ENCODE data around the gene TMEM147.

TMEM147 gene

DNA sequence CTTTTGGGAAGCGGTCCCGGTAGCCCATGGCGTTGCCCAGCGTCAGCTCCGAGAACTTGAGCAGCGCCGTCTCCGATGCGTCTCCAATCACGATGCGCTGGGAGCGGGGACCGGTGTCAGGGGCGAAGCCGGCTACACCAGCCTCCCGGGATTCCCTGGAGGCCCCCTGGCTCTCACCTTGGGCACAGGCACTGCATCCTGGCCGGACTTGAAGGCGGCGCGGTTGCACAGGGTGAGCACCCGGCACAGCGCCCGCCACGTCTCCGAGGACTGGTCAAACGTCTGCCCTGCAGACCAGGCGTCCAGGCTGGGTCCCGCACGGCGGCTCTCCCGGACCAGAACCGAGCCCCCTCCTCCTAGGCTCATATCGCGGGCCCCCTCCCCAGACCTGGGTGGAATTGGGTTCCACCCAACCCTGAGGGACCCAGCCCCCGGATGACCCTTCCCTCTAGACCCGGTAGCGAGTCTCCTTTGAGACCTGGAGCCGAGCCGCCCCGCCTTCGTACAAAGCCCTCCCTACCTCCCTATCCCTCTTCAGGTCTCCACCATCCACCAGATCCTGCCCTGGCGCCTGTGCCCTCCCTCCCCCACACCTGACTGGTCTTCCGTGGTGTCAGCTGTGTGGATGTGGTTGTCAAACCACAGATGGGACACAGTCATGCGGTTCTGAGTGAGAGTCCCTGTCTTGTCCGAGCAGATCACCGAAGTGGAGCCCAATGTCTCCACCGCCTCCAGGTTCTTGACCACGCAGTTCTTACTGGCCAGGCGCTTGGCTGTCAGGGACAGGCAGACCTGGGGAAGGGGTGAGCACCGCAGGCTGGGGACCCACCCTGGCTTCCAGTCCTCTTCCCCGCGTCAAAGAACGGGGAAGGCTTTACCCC is 13.2 kb downstream of the TMEM147 start:
- DNase-seq, result no peak
- Mint-ChIP-seq H3K27ac (no peak overlapping the region), H3K9me3 (no peaks in the 10 kb centered on the region), H3K36me3 (no peaks in the 10 kb centered on the region), H3K27me3 (peaks cover 81% of the 10 kb centered on the region), H3K4me1 (peaks cover 12% of the 10 kb centered on the region), H3K4me3 (no peak overlapping the region)
- CTCF ChIA-PET, result interaction anchor here (1.4 kb wide), 1 partner anchor 10 kb away, joined by 12 read pairs; no protein-coding TSS in a partner anchor

- Mint-ChIP-seq H3K9me3 (no peaks in the 10 kb centered on the region), H3K27me3 (peaks cover 84% of the 10 kb centered on the region), H3K4me1 (peaks cover 12% of the 10 kb centered on the region), H3K36me3 (no peaks in the 10 kb centered on the region), H3K27ac (no peak overlapping the region), H3K4me3 (no peak overlapping the region)
- CTCF ChIA-PET, result no interaction called here
- DNase-seq, result no peak
These were observed 13.8 kb downstream of the TMEM147 start for GRCh38 chr19:35559281-35559659.

DNA sequence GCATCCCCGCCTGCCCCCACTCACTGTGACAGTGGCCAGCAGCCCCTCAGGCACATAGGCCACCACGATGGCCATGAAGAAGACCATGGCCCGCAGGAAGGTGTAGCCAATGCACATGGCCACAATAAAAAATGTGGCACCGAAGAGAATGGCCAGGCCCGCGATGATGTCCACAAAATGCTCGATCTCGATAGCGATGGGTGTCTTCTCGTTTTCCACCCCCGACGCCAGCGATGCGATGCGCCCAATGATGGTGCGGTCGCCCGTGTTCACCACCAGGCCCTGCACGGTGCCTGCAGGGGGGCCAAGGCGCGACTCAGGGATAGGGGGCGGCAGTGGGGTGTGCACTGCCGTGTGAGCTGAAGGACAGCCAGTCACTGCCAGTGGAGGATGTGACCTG is 14.4 kb downstream of the TMEM147 start:
- CTCF ChIA-PET, result interaction anchor here (1.3 kb wide), 1 partner anchor 12 kb away, joined by 3 read pairs; no protein-coding TSS in a partner anchor
- Mint-ChIP-seq H3K27ac (no peak overlapping the region), H3K27me3 (peaks cover 86% of the 10 kb centered on the region), H3K36me3 (no peaks in the 10 kb centered on the region), H3K4me1 (peaks cover 12% of the 10 kb centered on the region), H3K4me3 (no peak overlapping the region), H3K9me3 (no peaks in the 10 kb centered on the region)
- DNase-seq, result no peak

- CTCF ChIA-PET, result interaction anchor here (1.3 kb wide), 1 partner anchor 12 kb away, joined by 3 read pairs; no protein-coding TSS in a partner anchor
- Mint-ChIP-seq H3K4me3 (no peak overlapping the region), H3K27me3 (peaks cover 88% of the 10 kb centered on the region), H3K36me3 (no peaks in the 10 kb centered on the region), H3K4me1 (peaks cover 12% of the 10 kb centered on the region), H3K27ac (no peak overlapping the region), H3K9me3 (no peaks in the 10 kb centered on the region)
- no peak for DNase-seq
These were observed 14.8 kb downstream of the TMEM147 start for GRCh38 chr19:35560271-35560670.

DNA sequence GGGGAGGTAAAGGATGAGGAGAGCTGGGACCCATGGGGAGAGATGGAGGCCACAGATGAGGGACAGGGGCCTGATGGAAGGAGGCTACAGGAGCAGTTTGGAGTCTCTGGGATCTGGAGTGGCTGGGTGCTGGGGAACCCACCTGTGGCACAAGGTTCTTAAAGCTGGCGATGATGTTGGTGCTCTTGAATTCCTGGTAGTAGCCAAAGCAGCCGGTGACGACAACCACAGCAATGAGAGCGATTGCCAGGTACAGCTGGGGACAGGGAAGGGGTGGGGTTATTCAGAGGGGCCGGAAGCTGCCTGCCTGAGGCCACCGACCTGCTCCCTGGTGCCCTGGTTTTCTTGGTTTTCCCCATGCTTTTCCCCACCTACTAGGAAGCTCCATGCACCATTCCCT is 15.3 kb downstream of the TMEM147 start:
- no peak for DNase-seq
- Mint-ChIP-seq H3K27ac (no peak overlapping the region), H3K9me3 (no peaks in the 10 kb centered on the region), H3K36me3 (no peaks in the 10 kb centered on the region), H3K4me3 (no peak overlapping the region), H3K27me3 (peaks cover 88% of the 10 kb centered on the region), H3K4me1 (peaks cover 12% of the 10 kb centered on the region)
- CTCF ChIA-PET, result interaction anchor here (1.3 kb wide), 1 partner anchor 12 kb away, joined by 3 read pairs; no protein-coding TSS in a partner anchor

DNA sequence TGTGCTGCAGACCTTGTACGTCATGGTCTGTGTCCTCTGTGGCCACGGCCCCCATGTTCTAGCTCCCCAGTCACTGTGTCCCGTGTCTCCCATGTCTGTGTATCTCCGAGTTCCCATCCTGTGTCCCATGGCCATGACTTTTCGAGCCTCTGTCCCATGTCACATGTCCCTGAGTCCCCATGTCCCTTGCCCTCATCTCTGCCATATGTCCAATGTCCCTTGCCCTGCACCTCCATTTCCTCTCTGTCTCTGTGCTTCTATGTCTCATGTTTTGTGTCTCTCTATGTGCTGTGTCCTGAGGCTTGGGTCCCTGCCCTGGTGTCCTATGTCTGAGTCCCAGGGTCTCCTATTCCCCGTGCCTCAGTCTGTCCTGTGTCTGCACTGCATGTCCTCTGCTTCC is 16.0 kb downstream of the TMEM147 start:
- H3K27ac Mint-ChIP-seq, result no peak overlapping the region
- no peaks in the 10 kb centered on the region for H3K9me3 Mint-ChIP-seq
- DNase-seq, result no peak
- peaks cover 85% of the 10 kb centered on the region for H3K27me3 Mint-ChIP-seq
- H3K4me1 Mint-ChIP-seq, result peaks cover 12% of the 10 kb centered on the region
- H3K36me3 Mint-ChIP-seq, result no peaks in the 10 kb centered on the region
- CTCF ChIA-PET, result no interaction called here
- H3K4me3 Mint-ChIP-seq, result no peak overlapping the region

GRCh38 chr19:35562336-35562735 is 16.9 kb downstream of the TMEM147 start:
- no peaks in the 10 kb centered on the region for H3K9me3 Mint-ChIP-seq
- H3K27ac Mint-ChIP-seq, result no peak overlapping the region
- DNase-seq, result no peak
- peaks cover 8% of the 10 kb centered on the region for H3K4me1 Mint-ChIP-seq
- no peaks in the 10 kb centered on the region for H3K36me3 Mint-ChIP-seq
- H3K27me3 Mint-ChIP-seq, result peaks cover 82% of the 10 kb centered on the region
- CTCF ChIA-PET, result interaction anchor here (1.4 kb wide), 1 partner anchor 14 kb away, joined by 3 read pairs; no protein-coding TSS in a partner anchor
- H3K4me3 Mint-ChIP-seq, result no peak overlapping the region

GRCh38 chr19:35562776-35563175 is 17.4 kb downstream of the TMEM147 start:
- H3K27me3 Mint-ChIP-seq, result peaks cover 77% of the 10 kb centered on the region
- CTCF ChIA-PET, result interaction anchor here (1.4 kb wide), 1 partner anchor 15 kb away, joined by 3 read pairs; no protein-coding TSS in a partner anchor
- no peaks in the 10 kb centered on the region for H3K36me3 Mint-ChIP-seq
- no peak for DNase-seq
- H3K27ac Mint-ChIP-seq, result no peak overlapping the region
- no peaks in the 10 kb centered on the region for H3K9me3 Mint-ChIP-seq
- H3K4me3 Mint-ChIP-seq, result no peak overlapping the region
- peaks cover 7% of the 10 kb centered on the region for H3K4me1 Mint-ChIP-seq

- DNase-seq, result peak; percentile 15
- Mint-ChIP-seq H3K9me3 (no peaks in the 10 kb centered on the region), H3K27ac (no peak within 1 kb of the TSS), H3K36me3 (no peaks in the 10 kb centered on the region), H3K4me3 (no peak within 1 kb of the TSS), H3K4me1 (peaks cover 5% of the 10 kb centered on the region), H3K27me3 (peaks cover 72% of the 10 kb centered on the region)
- CTCF ChIA-PET, result interaction anchor here (1.4 kb wide), 1 partner anchor 15 kb away, joined by 3 read pairs; no protein-coding TSS in a partner anchor
These were observed 17.9 kb downstream of the TMEM147 start, which contains the start of gene ATP4A for GRCh38 chr19:35563207-35563829. ATP4A (minus strand) TSS chr19:35563658; CDS start chr19:35563629, 29 bp downstream.

DNA sequence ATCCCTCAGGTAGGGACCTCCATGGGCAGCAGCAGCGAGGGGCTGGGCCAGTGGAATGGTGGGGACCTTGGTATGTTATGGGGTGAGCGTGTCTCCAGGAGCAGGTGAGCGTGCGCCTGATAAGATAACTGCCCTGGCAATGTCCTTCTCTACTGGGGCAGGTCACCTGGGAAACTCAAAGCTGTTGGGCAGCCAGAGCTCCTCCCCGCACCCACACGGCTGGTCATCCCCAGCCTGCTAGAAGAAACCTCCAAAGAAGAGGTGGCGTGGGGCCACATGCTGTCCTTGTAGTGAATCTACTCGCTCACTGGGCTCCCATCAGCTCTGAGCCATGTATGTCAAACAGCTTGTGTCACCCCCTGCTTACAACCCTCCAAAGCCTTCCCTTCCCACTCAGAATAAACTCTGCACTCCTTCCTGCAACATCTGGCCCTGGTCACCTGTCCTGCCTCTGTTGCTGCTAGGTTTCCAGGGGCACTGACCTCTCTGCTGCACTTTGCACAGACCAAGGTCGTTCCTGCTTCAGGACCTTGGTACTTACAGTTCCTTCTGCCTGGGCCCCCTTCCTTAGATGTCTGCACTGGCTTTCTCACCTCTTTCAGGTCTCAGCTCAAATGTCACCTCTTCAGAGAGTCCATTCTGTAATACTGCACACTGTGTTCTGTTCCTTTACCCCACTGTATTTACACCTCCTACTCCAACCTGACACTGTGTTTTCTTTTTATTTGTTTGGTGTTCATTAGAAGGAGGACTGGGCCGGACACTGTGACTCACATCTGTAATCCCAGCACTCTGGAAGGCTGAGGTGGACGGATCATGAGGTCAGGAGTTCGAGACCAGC is 19.8 kb downstream of the TMEM147 start:
- peak; percentile 5 for DNase-seq
- no peaks in the 10 kb centered on the region for H3K36me3 Mint-ChIP-seq
- no peaks in the 10 kb centered on the region for H3K9me3 Mint-ChIP-seq
- CTCF ChIA-PET, result interaction anchor here (0.6 kb wide), 1 partner anchor 9 kb away, joined by 4 read pairs; no protein-coding TSS in a partner anchor
- H3K27me3 Mint-ChIP-seq, result peaks cover 63% of the 10 kb centered on the region
- H3K4me1 Mint-ChIP-seq, result no peaks in the 10 kb centered on the region
- H3K27ac Mint-ChIP-seq, result no peak overlapping the region
- H3K4me3 Mint-ChIP-seq, result no peak overlapping the region

- CTCF ChIA-PET, result no interaction called here
- Mint-ChIP-seq H3K4me1 (peaks cover 2% of the 10 kb centered on the region), H3K27me3 (peaks cover 63% of the 10 kb centered on the region), H3K36me3 (no peaks in the 10 kb centered on the region), H3K9me3 (no peaks in the 10 kb centered on the region), H3K27ac (no peak overlapping the region), H3K4me3 (no peak overlapping the region)
- no peak for DNase-seq
These were observed 21.3 kb downstream of the TMEM147 start for GRCh38 chr19:35566738-35567137.

DNA sequence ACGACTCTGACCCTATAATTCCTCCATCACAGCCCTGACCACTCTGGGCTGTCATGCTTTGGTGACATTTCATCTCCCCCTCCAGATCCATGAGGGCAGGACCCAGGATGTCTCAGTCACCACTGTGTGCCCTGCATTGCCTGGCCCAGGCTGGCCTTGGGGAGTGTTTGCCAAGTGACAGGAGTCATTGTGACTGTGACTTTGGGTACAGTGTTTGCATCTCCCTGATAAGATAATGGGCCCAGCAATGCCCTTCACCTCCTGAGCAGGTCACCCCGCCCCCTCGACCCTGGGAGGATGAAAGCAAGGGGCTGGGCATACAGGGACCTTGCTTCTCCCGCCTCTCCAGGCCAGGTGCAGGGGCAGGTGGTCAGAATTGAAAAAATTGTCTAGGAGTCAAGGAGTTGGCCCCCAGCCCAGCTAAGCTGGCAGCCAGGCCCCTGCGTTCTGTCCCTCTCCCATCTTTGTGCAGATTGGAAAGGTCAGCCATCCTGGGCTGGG is 23.9 kb downstream of the TMEM147 start:
- DNase-seq, result no peak
- peaks cover 43% of the 10 kb centered on the region for H3K27me3 Mint-ChIP-seq
- H3K4me1 Mint-ChIP-seq, result peaks cover 2% of the 10 kb centered on the region
- no peaks in the 10 kb centered on the region for H3K9me3 Mint-ChIP-seq
- no peak overlapping the region for H3K4me3 Mint-ChIP-seq
- CTCF ChIA-PET, result interaction anchor here (0.7 kb wide), 1 partner anchor 21 kb away, joined by 3 read pairs; no protein-coding TSS in a partner anchor
- no peak overlapping the region for H3K27ac Mint-ChIP-seq
- no peaks in the 10 kb centered on the region for H3K36me3 Mint-ChIP-seq

- CTCF ChIA-PET, result no interaction called here
- DNase-seq, result no peak
- no peak overlapping the region for H3K4me3 Mint-ChIP-seq
- H3K36me3 Mint-ChIP-seq, result no peaks in the 10 kb centered on the region
- no peak overlapping the region for H3K27ac Mint-ChIP-seq
- H3K4me1 Mint-ChIP-seq, result peaks cover 2% of the 10 kb centered on the region
- peaks cover 31% of the 10 kb centered on the region for H3K27me3 Mint-ChIP-seq
- H3K9me3 Mint-ChIP-seq, result peaks cover 17% of the 10 kb centered on the region
These were observed 26.1 kb downstream of the TMEM147 start for GRCh38 chr19:35571406-35571965.

Measured in activated naive CD4-positive, alpha-beta T cell treated with anti-CD3 and anti-CD28 coated beads, Interleukin-2, amount 10 ng/mL, durations not matched to agents 7 days and 5 days (primary cell).